Stimulated activated CD8-positive, alpha-beta memory T cell treated with anti-CD3 and anti-CD28 coated beads, Interleukin-15, amount 100 ng/mL, for 48 hours (primary cell): ENCODE measurements around the gene EIF4G3.

ENCODE experiments used
- DNase-seq, 2 donors: peaks; one replicate each; pipeline ENCODE4 v3.0.0-alpha.2; 2020; ENCODE audit warnings: low read depth in 2 of 2

The EIF4G3 gene

DNA sequence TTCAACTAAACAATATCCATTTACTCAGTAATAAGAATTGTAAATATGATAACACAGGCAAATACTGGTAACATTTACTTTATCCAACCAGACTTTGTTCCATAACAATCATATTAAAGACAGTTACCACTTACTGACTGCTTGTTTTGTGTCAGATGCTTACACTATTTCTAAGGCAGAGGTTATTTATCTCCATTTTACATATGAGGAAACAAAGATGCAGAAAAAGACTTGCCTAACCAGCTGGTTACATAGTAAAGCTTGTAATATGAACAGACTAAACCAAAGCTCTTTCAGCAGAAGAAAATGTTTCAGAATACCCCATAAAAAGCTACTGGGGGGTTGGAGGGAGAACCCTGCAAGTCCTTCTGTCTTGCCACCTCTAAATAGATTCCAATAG lies 180.1 kb downstream of the EIF4G3 start:
- DNase-seq, result no peak

DNA sequence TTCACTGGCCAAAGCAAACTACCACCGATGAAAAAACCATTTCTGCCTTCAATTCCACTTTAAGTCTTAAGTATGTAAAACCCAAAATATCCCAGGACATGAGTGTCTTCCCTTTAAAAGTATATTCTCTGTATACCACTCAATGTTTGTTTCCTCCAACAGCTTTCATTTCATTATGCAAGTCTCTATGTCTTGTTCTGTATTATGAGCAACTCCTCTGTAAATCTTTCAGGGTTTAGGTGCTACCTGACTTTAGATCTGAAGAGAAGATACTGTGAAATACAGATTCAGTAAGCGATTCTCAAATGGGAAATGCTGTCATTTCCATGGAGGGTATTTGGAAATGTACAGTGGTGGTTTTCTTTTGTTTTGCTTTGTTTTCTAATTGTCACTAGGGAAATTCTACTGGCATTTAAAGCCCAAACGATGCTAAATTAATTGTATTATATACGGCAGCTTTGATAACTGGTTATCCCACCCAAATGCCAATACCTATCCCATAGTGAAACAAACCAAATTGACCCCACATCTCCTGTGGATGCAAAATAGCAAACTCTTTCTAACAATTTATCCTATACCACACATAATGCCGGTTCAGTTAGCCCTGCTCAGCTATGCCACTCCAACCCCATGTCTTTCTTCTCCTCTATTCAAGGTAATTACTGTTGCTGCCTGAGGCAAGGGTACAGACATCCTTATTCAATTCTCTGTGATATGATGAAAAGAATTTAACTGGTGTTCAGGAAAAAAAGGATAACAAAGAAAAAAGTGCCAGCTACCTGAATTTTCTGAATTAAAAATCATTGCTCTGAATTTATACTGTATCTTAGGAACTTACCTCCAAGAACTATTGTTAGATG lies 182.8 kb downstream of the EIF4G3 start:
- no peak for DNase-seq

DNA sequence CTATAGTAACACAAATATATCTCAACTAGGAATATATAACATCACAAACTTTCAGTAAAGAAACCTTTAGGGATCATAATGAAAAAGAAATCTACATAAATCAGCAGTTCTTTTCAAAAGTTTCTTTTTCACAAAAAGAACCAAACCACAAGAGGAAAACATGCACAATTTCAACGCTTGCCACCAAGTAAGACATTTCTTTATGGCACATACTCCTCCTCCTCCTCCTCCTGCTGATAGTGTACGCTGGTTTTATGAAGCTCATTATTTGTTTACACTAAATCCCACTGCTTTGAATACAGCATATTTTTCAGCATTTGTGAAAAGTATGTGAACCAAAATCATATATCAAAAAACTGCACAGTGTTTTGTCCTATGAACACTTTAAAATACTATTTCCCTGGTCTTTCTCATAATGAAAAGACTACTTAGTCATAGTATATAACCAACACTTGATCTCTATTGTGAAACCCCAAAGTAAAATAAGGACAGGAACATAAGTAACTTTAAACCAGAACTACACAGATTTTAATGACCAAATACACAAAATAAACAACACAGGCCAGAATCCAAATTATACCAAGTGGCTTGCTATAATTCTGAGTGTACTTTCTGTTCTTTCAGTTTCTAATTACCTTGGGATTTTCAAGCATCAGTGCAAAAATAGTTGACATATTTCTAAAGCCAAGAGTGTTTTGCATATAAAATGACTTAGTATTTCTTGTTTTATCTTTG lies 184.2 kb downstream of the EIF4G3 start:
- DNase-seq, result no peak

DNA sequence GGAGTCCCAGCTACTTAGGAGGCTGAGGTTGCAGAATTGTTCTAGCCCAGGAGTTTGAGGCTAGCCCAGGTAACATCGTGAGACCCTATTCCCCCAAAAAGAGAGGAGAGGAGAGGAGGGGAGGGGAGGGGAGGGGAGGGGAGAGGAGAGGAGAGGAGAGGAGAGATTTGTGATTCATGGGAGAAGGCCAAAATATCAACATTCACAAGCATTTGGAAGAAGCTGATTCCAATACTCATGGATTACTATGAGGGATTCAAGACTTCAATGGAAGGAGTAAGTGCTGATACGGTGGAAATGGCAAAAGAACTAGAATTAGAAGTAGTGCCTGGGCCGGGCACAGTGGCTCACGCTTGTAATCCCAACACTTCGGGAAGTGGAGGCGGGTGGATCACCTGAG lies 187.8 kb downstream of the EIF4G3 start:
- DNase-seq, result no peak

DNA sequence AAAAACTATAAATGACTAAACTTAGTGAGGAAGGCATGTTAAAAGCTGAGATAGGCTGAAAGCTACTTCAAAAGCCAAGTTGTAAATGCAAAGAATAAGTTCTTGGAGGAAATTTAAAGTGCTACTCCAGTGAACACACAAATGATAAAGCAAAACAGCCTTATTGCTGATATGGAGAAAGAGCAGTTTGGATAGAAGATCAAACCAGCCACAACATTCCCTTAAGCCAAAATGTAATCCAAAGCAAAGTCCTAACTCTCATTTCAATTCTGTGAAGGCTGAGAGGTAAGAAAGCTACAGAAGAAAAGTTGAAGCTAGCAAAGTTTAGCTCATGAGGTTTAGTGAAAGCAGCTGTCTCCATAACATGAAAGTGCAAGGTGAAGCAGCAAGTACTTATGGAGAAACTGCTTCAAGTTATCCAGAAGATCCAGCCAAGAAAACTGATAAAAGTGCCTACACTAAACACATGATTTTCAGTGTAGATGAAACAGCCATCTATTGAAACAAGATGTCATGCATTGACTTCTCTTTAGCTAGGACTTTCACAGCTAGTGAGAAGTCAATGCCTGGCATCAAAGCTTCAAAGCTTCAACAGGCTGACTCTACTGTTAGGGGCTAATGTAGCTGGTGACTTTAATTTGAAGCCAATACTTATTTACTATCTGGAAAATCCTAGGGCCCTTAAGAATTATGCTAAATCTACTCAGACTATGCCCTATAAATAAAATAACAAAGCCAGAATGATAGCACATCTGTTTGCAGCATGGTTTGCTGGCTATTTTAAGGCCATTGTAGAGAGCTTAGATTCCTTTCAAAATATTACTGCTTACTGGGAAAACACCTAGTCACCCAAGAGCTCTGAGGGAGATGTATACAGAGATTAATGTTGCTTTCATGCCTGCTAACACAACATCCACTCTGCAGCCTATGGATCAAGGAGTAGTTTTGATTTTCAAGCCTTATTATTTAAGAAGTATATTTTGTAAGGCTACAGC lies 188.6 kb downstream of the EIF4G3 start:
- no peak for DNase-seq

DNA sequence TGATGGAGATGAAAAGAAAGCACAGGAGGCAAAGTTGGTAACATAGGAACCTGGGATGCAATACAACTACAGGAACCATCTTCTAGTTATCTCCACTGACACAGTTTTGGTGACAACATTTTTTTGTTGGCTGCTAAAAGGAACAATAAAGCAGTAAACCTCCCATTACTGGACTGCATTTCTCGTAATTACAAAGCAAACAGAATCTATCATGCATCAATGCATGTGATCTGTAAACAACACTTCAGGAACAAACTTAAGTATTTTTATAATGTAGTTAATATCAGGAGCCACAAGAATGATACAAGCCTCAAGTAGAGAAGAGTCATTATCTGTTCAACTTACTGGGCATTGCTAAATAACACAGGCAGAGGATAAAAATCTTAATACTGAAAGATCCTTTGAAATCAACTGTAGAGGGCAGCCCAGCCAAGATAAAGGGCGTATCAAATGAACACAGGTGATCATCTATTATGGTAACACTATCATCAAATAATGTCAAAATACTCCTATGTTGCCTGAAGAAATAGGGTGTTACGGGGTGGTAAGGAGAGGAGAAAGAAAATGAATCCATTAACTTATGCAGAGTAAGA lies 193.3 kb downstream of the EIF4G3 start:
- no peak for DNase-seq

DNA sequence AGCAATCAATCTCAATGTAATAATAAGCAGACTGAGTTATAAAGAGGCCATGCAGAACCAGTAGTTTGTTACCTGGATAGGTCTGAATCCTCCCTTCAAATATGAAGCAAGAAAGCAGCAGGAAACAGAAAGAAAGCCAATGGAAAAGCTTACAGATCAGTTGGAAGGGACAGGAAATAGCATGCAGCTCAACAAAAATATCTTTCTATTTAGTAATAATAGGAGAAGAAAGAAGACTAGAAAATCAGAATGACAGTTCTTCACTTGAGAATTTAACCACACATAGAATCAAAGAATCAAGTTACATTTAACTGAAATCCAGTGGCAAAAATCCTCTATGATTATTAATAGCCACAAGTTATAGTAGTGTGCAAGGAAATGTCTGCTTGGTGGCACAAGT lies 194.4 kb downstream of the EIF4G3 start:
- no peak for DNase-seq

DNA sequence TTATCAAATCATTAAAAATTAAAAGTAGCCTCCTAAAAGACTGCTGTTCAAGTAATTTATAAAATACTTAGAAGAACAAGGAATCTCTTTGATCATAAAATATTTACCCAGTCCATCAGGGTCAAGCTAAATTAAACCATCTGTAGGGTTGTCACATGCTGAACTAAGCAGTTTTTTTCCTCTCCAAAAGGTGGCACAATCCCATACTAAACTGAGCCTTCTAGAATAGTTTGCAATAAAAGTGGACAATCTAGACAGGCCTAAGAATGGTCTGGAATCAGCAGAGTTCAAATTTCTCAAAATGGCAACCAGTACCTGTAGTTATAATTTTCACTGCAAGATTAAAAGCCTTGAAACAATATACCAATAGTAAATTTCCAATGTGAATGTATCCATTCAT lies 194.8 kb downstream of the EIF4G3 start:
- DNase-seq, result no peak

DNA sequence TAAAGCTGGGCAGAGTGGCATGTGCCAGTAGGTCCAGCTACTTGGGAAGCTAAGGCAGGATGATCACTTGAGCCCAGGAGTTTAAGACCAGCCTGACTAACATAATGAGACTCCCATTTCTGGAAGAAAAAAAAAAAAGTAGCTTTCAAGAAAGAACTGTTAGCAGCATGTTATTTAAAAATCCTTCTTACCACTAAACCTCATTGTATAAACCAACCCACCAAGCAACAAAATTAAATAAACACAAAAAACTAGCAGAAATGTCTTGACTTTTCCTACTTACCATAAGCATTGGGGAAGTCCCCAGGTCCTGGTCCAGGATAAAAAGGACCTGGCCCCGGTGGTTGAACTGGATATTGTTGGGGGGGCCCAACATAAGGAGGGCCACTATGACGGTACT lies 196.6 kb downstream of the EIF4G3 start:
- DNase-seq, result no peak

DNA sequence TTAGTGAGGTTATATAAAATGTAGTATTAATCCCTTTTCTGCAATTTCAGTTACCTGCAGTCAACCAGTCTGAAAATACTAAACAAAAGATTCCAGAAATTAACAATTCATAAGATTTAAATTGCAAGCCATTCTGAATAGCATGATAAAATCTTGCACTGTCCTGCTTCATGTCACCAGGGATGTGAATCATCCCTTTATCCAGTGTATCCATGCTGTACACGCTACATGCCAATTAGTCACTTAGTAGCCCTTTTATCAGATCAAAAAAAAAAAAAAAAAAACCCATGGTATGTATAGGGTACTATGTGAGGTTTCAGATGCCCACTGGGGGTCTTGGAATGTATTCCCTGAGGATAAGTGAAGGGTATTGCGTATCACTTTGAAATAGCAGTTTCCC lies 198.3 kb downstream of the EIF4G3 start:
- no peak for DNase-seq

DNA sequence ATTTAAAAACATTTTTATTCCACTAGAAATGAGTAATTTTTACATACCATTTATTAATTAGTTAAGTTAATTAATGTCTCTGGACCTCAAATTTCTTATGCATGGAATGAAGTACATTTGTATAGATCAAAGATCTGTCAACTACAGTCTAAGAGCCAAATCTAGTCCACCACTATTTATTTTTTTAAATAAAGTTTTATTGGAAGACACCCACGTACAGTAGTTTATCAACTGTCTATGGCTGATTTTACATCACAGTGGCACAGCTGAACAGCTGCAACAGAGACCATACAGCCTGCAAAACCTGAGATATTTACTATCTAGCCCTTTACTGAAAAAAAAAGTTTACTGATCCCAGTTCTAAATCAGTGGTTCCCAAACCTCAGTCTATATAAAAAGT lies 201.0 kb downstream of the EIF4G3 start:
- DNase-seq, result no peak

DNA sequence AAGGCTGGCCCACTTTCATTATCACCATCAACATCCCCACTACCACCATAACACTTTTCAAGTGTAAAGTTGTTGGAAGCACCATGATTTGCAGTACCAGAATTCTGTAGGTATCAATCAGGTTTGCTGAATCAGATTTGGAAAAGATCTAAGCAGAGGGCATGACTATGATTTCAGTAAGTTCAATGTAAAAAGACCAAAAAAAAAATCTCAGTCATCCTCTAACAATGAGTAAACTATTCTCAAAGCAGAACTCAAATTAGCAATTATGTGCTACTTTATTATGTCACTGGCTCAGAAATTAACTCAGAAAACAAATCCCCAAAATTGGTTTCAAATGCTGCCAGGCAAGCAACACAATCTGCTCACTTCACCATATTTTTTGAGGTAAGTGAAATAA lies 201.7 kb downstream of the EIF4G3 start:
- no peak for DNase-seq

DNA sequence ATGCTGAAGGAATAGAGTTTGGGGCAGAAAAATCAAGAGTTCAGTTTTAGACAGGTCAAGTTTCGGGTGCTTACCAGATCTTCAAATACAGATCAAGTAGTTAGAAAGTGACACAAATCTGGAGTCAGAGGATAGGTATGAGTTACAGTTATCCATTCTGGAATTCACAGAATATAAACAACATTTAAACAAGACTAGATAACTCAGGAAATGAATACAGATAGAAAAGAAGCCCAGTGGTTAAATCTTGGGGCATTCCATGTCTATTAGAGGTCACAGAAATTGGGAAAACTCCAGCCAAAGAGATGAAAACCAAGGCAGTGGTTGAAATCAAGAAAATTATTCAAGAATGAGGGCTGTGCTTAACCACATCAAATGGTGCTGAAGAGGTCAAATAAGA lies 202.6 kb downstream of the EIF4G3 start:
- DNase-seq, result no peak

DNA sequence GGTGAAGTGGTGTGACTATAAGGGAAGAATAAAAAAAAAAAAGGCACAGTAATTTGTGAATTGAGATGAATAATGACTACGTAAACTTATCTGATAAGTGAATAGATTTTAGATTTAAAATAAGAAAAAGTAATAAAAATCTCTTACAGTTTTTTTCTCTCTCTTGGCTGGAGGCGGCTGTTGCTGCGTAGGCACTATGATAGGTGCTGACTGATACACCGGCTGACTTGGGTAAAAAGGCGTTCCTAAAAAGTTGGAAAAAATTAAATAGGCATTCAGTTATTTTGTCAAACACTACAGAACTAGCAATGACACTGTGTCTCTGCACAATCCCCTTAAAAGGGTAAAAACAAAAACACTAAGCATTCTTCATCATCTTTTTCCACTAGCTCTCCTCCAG lies 203.8 kb downstream of the EIF4G3 start:
- no peak for DNase-seq

DNA sequence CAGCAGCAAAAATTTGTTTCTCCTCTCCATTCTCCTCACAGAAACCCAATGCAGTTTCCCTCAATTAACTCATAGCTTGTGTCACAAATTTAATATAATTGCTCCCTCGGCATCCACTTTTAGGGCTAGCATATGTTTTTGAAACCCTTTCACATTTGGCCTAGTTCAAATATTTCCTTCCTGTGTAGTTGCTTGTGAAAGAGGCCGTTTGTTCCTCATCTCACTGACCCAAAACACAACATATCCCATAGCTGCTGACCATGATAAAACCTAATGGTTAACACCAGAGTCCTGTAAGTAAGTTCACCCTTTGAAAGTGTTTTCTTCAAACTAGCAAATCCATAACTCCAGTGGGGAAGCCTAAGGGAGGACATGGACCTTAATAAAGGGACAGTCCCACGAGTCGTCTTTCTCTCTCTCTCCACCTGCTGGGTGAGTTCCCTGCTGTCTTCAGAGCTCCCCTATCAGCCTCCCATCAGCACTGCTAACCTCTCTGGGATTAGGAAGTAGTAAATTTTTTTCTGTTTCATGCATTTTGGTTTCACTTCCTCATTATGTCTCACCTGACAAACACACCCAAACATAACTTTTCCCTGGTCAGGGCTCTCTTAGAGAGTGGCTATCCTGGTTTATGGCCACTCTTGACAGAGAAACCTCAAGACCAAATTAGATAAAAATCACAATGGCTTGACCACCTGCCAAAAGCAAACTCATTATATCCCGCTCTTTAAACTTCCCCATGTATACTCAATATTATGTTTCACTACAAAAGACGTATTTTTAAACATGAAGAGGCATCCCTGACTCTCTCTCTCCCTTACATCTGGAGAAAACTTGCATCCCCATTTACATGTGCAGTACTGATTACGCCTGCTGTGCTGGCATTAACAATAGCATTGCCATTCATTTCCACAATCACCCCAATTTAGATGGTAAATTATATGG lies 211.9 kb downstream of the EIF4G3 start:
- DNase-seq, result no peak

DNA sequence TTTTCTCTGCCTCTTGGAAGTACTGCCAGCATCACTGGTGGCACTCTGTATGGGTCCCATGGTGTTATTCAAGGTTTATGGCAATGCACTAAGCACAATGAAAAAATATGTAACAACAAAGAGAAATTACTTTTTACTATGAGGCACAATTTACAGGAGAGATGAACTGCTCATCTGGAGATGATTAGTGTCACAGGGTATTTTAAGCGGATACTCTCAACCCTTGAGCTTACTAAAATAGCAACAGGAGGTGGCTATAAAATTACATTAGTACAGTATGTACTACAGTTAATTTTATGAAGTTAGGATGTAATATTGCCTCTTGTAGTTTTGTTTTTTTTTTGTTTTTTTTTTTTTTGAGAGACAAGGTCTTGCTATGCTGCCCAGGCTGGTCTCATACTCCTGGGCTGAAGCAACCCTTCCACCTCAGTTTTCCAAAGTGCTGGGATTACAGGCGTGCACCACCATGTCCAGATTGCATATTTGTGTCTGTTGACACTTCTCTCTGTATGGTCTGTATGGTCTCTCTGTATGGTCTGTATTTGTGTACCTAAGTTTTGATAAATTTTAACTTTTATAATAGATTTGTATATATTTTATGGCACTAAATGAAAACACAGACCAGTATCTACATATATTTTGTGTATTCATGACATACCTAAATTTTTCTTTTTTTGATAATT lies 214.0 kb downstream of the EIF4G3 start:
- no peak for DNase-seq

DNA sequence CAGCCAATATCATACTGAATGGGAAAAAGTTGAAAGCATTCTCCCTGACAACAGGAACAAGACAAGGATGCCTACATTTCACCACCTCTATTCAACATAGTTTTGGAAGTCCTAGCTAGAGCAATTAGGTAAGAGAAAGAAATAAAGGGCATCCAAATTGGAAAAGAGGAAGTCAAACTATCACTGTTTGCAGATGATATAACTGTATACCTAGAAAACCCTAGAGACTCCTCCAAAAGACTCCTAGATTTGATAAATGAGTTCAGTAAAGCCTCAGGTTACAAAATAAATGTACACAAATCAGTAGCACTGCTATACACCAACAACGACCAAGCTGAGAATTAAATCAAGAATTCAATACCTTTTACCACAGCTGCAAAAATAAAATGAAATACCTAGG lies 218.3 kb downstream of the EIF4G3 start:
- DNase-seq, result no peak

DNA sequence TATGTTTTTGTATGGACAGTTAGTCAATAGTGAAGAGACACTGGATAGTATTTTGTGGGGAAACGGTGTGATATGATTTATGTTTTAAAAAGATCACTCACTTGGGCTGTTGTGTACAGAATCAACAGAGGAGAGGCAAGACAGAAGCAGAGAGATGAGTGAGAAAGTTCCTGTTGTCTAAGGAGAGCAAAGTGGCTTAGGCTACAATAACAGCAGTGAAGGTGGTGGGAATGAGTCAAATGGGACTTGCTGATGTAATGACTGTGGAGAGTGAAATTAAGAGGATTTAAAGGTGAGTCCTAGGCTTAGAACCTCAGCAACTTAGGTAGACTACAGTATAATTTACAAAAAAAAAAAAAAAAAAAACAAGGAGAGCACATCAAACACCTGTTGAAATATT lies 220.4 kb downstream of the EIF4G3 start:
- DNase-seq, result no peak

DNA sequence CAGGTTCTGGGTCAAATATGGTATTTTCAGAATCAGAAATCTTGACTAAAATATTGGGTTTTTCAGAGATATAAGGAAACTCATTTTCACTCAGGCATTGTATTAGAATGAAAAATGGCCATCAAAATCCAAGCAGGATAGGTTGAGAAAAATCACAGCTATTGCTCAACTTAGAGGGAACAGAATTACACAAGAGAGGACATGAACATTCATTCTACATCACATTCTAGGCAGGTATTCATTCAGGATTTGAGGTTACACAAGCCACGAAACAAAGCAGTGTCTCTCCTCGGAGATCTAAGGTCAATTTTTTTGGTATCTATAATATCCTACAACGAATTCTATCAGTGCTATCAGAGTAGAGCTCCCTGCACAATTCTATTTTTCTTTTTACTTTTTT lies 226.0 kb downstream of the EIF4G3 start:
- no peak for DNase-seq
